Hepatocyte (in vitro differentiated cells): ENCODE results near the gene SYT1.

Experiments used
- CTCF ChIP-seq: fragments of 200-600 bp; sonication (generic); IDR thresholded peaks from 2 replicates; pipeline ENCODE4 v1.5.1; 2016; ENCODE audit warnings: antibody characterized with exemption, mild to moderate bottlenecking; ENCODE audit not compliant: poor library complexity
- EZH2phosphoT487 ChIP-seq: fragments of 200-600 bp; sonication (generic); IDR thresholded peaks from one replicate; pipeline ENCODE4 v1.6.1; 2018; ENCODE audit warnings: antibody characterized with exemption, mild to moderate bottlenecking, low read depth, moderate library complexity; ENCODE audit not compliant: unreplicated experiment, severe bottlenecking

- TF ChIP-seq CTCF, result no peak
- no peak for TF ChIP-seq EZH2phosphoT487
Observed at GRCh38 chr12:79069009-79069408, 204.4 kb downstream of the SYT1 start.
